ENCODE measurements around the gene UBQLN4.

GRCh38 chr1:156067262-156067661 is 13.7 kb upstream of the UBQLN4 start:
- TF ChIP-seq, protein P1, sequence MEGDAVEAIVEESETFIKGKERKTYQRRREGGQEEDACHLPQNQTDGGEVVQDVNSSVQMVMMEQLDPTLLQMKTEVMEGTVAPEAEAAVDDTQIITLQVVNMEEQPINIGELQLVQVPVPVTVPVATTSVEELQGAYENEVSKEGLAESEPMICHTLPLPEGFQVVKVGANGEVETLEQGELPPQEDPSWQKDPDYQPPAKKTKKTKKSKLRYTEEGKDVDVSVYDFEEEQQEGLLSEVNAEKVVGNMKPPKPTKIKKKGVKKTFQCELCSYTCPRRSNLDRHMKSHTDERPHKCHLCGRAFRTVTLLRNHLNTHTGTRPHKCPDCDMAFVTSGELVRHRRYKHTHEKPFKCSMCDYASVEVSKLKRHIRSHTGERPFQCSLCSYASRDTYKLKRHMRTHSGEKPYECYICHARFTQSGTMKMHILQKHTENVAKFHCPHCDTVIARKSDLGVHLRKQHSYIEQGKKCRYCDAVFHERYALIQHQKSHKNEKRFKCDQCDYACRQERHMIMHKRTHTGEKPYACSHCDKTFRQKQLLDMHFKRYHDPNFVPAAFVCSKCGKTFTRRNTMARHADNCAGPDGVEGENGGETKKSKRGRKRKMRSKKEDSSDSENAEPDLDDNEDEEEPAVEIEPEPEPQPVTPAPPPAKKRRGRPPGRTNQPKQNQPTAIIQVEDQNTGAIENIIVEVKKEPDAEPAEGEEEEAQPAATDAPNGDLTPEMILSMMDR (conservative IDR thresholded peaks at IDR 0.05; ENCODE audit: low read length) = no peak
- no peak for TF ChIP-seq EZH2phosphoT487 (IDR thresholded peaks at IDR 0.05; ENCODE audit: borderline replicate concordance, low read depth, low read length)
